Measurements from ENCODE around the gene DQX1.
"Not testable (repeated sequence)": the region's sequence is repeated elsewhere in the genome, so short reads cannot be mapped to it uniquely, and the experiment has no call there.

DQX1 gene

GRCh38 chr2:74525717-74526648 lies at the start of gene DQX1:
TSS of gene DQX1 (minus strand) at chr2:74526231. CDS start at chr2:74525729, 502 bp downstream.
- DNase-seq = no peak

DNA sequence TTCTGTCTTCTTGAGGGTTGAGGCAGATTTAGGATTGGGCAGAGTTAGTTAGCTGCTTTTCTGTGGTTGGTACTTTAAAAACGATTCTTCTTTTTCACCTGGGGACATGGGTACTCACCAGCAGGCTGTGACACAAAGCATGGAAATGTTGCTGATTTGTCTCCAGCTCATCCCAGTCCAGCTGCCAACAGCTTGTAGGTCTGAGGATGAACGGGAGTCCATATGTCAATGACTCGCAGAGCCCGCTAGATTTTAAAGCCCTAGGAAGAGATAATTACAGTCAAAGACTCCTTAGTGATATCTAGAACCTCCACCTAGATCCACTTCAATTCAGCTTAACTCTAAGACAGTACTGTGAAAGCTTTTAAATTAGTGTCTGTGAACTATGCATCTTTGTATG lies 49.3 kb upstream of the DQX1 start:
- no peak for DNase-seq

DNA sequence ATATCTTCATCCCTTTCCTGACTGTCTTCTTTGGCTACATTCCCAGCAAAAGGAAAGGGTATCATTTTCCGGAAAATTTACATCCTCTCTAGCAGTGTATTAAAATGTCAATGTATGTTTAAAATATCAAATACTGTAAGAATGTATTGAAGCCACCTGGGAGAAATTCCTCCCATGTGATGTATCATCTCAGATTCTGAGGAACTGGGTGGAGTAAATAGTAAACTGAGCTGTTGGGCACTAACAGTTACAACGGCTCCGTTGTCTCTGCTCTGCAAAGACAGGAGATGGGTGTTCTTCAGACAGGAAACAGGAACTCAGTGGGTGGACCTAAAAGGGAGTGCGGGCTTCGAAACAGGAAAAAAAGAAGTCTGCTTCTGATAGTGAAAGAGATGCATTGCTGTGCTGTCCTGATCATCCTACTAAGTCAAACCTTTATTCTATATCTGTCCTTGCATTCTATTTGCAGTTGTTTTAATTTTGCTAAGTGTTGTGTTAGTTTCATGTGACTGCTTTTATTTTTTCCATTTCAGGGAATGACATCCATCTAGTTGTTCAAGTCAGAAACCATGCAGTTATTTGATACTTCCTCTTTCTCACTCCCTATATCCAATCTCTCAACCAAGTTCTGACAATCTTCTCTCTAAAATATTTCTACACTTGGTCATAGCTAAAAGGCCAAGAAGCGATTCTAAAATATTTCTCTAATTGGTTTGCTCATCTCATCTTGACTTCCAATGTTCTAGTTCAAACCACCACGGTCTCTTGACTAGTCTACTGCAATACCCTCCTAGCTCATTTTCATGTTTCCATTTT lies 47.9 kb upstream of the DQX1 start:
- DNase-seq = no peak

GRCh38 chr2:74572178-74572925 lies 46.3 kb upstream of the DQX1 start:
- no peak for DNase-seq

DNA sequence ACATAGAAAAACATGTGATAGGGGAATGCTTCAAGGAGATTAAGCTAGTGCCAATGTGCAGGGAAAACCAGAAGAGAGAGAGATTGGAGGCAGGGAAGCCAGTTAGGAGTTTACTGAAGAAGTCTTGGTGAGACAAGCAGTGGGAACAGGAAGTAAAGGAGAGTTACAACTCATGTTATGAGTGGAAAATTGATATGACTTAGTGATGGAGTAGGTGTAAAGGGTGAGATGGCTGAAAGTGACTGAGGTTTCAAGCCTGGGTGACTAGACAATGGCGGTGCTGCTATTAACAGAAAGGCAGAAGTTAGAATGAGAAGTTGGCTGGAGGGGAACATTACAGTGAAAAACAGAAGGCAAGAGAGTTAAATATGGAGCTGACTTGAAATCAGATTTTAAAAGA lies 45.0 kb upstream of the DQX1 start:
- DNase-seq = no peak

GRCh38 chr2:74569686-74570085 lies 43.7 kb upstream of the DQX1 start:
- DNase-seq = no peak

DNA sequence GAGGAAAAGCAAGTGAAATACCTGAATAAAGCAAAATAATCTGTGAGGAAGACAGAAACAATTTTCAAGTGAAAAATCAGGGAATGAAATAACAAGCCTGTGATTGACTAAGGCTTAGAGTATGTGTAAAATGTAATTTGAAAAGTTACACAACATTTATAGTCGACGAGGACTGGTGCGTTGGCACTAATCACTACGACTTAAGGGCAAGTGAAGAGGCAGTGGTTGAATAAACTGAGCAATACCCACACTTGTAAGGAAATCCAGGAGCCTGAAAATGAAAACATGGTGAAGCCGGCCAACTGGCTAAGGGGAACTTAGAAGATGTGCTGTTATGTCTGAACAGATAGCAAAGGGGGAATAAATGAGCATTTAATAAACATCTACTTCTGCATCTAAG lies 41.9 kb upstream of the DQX1 start:
- DNase-seq = no peak

- DNase-seq = no peak
Measured at GRCh38 chr2:74566754-74567085, 40.7 kb upstream of the DQX1 start.

GRCh38 chr2:74566076-74566753 lies 40.2 kb upstream of the DQX1 start:
- no peak for DNase-seq

DNA sequence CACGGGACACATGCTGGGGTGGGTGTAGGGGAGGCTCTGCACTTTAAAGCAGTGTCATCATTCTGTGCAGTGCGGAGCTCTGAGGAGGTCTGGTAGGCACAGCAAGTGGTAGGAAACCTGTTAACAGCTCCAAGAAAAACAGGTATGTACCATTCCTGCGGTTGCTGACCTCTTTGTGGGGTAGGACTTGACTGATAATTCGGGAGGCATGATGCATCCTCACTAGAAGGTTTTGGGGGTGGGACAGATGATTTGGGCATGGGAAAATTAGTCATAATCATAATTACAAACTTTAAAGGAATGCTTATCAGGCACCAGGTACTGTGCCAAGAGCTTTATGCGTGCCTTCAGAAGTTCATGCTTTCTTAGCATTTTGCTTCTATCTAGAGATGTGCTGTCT lies 38.2 kb upstream of the DQX1 start:
- DNase-seq = no peak

- DNase-seq = no peak
Measured at GRCh38 chr2:74562126-74562775, 36.2 kb upstream of the DQX1 start.

DNA sequence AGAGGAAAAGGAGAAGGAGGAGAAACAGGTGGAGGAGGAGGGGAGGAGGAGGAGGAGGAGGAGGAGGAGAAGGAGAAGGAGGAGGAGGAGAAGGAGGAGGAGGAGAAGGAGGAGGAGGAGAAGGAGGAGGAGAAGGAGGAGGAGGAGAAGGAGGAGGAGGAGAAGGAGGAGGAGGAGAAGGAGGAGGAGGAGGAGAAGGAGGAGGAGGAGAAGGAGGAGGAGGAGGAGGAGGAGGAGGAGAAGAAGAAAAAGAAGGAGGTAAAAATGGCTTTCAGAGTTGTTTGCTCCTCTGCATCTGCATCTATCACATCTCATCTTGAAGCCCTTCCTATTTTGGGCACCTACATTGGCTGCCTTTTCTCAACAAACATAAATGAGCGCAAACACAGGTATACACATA lies 35.0 kb upstream of the DQX1 start:
- DNase-seq = not testable (repeated sequence)

DNA sequence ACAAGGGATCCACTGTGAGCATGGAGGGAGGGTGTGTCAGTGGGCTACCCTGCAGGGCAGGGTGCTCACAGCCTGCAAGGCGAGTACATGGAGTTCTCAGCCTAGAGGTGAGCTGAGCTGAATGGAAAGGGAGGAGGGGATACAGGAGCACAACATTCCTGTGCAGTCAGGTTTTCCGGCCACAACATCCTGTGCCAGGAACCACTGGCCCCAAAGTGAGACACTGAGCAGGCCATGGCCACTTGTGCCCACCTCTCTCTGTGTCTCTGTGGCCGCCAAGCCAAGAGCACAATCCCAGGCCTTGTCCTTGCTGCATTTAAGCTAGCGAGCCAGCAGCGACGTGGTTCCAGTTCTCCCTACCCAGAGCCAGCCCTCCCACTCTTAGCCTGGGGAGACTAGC lies 34.6 kb upstream of the DQX1 start:
- no peak for DNase-seq

- DNase-seq = no peak
Measured at GRCh38 chr2:74559912-74560311, 33.9 kb upstream of the DQX1 start.

GRCh38 chr2:74558284-74559230 lies 32.5 kb upstream of the DQX1 start:
- DNase-seq = no peak

DNA sequence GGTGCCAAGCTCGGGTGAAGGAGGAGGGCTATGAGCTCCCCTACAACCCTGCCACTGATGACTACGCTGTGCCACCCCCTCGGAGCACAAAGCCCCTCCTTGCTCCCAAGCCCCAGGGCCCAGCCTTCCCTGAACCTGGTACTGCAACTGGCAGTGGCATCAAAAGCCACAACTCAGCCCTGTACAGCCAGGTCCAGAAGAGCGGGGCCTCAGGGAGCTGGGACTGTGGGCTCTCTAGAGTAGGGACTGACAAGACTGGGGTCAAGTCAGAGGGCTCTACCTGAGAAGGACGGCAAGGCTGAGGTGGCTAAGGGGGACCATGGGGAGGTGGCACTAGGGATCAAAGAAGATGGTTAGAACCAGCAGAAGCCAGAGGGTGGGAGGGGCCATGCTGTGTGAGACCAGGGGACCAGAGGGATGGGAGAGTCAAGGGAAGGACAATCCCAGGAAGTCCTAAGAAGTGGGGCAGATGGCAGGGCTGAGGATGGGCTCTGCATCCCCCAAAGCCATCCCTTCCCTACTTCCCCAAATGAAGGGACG lies 30.9 kb upstream of the DQX1 start:
- no peak for DNase-seq

GRCh38 chr2:74556159-74556558 lies 30.1 kb upstream of the DQX1 start:
- DNase-seq = no peak

DNA sequence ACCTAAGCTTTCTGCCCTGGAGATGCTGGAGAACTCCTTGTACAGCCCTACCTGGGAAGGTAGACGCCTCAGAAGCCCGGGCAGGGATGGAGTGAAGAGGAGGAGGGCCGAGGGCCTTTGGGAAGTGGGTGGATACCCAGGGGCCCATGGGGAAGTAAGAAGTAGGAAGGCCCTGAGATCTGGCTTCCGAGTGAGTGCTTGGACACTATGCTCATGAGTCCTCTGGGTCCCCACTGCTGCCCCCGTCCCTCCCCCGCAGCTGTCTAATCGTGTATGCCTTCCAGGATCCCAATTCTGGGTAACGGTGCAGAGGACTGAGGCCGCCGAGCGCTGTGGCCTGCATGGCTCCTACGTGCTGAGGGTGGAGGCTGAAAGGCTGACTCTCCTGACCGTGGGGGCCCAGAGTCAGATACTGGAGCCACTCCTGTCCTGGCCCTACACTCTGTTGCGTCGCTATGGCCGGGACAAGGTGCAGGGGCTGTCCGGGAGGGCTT lies 29.6 kb upstream of the DQX1 start:
- DNase-seq = no peak

DNA sequence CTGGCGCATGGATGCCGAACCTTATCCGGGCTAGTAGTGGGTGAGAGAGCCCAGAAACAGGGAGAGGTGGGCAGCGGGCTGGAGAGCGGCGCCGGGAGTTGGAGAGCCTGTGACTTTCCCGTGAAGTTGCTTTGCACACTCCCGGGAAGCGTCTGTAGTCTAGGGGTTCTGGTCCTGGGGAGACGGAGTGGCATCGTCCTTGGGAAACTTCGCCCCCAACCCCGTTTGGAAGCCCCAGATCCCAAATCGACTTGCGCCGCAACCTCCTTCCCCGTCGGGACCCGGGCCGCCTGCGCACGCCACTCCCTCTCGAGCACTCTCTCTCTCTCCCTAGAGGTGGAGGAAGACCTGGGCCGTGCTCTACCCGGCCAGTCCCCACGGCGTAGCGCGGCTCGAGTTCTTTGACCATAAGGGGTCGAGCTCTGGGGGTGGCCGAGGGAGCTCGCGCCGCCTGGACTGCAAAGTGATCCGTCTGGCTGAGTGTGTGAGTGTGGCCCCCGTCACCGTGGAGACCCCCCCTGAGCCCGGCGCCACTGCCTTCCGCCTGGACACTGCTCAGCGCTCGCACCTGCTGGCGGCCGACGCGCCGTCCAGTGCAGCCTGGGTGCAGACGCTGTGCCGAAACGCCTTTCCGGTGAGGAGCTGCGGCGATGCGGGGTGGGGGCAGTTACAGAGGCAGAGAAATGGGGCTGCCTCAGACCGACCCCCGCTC lies 28.9 kb upstream of the DQX1 start:
- DNase-seq = peak; percentile 57
